Activated CD4-positive, CD25-positive, alpha-beta regulatory T cell (primary cell): ENCODE measurements around the gene CXCL14.

Source experiments
- DNase-seq, 4 experiments: peaks; one replicate each; lab custom pipeline; 2025; lab: John Stamatoyannopoulos, UW

The CXCL14 gene

DNA sequence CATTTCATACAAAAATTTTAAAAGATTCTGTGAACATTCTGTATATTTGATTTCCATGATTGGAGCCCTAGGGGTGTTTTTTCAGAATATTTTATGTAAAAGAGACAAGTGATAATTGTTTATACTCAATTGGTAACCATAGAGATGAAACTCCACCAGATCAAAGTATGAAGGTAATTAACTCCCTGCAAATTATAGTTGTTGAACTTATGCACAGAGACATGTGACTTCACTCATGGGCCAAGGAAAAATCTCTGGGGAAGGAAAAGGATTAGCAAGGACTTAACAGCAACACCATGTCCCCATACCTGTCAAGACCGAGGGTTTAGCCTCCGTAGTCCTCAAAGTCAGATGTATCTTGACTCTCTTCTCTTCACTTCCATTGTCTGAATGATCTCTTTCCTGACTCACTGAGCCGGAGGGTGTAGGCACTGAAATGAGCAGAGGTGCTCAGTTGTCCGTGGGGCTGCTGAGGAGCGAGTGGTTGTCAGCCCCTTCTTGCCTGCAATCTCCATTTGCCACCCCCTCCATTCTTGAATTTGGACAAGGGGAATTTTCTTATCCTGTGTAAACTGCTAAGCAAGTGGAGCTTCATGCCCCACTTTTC lies 17.5 kb upstream of the CXCL14 start:
- DNase-seq = no peak

GRCh38 chr5:135594416-135594960 lies 15.7 kb upstream of the CXCL14 start:
- no peak for DNase-seq

GRCh38 chr5:135593886-135594285 lies 15.1 kb upstream of the CXCL14 start:
- no peak for DNase-seq

DNA sequence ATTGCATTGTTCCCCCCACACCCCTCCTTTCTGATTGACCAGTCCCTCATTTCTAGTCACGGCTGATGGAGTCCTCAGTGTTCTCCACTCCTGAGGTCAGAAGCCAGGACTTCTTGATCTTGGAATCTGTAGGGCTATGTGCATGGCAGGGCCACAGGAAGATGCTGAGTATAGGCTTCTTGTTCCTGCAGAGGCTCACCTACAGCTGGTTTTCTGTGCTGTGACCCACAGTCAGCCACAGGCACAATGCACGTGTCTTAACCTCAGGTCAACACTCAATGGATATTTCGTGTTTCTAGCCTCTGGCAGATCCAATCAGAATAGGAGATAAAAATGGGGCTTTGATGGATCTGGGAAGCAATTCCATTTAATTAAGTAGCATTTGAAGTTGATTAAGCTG lies 14.3 kb upstream of the CXCL14 start:
- no peak for DNase-seq

DNA sequence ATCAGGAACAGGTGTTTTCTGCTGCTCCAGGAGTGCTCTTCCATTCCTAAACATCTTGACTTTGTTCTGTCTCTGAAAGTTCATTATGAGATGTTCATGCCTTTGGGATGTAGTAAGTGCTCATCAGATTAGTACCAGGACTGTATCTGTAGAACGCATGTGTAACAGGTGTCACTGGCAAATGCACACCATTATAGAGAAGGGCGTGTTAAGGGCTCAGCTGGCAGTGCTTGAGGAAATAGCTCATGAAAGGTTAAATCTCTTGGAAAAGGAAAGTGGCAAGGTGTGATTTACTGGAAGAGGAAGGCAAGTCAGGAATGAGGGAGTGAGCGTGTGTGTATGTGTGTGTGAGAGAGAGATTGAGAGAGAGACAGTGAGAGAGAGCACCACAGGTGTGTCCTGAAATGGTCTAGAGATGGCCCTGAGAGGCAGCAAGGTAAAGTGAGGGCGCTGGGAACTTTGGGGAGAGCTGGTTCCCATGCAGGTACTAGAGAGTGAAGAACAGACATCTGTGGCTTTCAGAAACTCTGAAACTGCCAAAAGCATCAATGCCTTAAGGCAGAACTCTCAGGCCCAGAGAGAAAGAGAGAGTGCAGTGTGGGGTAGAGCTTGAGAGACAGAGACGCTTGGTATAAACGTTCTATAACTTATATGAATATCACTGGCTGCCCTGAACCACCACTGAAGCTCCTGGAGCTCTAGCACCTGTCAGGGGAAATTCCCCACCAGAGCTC lies 13.7 kb upstream of the CXCL14 start:
- no peak for DNase-seq

DNA sequence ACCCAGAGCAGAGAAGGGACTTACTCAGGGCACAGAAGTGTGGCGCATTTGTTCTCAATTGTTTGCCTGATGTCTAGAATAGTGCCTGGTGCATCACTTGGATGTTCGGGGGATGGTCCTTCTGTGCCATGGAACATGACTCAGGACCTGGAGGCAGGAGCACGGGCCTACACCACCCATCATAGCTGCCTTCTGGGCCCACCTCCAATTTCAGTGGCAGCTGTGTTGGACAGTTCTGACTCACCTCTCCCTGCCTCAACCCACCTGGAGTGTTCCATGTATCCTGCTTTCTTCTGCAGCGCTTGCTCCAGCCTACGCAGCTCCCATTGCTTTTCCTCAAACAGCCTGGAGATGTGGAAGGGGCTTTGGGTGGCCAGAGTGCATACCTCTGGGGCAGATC lies 12.5 kb upstream of the CXCL14 start:
- no peak for DNase-seq

DNA sequence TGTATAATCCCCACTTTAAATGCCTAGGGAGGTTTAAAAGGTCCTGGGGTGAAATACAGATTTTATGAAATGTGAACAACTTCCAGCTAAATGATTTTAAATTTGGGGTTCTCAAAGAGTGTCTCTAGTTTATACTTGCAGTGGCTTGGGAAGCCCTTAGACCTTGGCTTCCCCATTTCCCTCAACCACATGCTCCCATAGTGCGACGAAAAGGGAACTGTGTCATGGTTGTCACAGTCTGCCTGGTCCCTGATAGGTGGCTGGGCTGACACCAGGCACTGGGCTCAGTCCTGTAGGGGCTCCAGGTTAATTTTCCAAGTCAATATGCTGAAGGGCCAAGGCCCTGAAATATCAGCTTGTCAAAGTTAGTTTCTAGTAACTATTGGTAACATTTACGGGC lies 10.4 kb upstream of the CXCL14 start:
- DNase-seq = no peak

- DNase-seq = no peak
Measured at GRCh38 chr5:135587721-135588663, 9.2 kb upstream of the CXCL14 start.

GRCh38 chr5:135584918-135585317 lies 6.1 kb upstream of the CXCL14 start:
- no peak for DNase-seq

GRCh38 chr5:135584276-135584675 lies 5.5 kb upstream of the CXCL14 start:
- no peak for DNase-seq

- DNase-seq = no peak
Measured at GRCh38 chr5:135582099-135582781, 3.4 kb upstream of the CXCL14 start.

DNA sequence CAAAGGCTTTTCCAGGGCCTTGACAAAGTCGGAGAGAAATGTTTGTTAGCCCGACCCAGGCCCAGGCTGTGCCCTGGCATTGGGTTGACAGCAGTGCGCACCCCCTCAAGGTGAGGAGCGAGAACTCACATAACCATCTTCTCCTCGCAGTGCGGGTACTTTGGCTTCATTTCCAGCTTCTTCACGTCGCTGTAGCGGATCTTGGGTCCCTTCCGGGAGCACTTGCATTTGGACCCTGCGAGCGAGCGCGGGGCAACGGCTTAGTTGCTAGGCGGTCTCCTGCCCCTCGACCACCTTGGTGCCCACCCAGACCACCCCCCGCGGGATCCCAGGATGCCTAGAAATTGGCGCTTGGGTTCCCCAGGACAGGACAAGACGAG lies 496 bp downstream of the CXCL14 start:
- DNase-seq = no peak

DNA sequence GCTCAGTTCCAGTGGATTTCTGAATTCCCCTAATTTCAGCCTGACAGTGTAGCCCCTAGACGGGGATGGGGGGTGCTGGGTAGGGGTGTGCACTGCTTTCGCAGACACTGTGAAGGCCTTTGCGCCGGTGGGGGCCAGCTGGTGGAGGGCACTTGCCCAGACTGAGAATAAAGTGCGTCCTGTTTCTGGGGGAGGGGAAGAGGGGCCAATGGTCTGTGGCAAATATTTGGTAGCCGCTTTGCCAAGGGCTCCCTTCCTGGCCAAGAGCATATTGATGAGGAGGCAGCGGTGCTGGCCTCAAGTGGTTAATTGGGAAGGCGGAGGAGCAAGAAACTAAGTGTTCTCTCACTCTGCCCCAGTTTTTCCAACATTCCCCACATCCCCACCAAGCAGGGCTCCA lies 1.4 kb downstream of the CXCL14 start:
- no peak for DNase-seq

DNA sequence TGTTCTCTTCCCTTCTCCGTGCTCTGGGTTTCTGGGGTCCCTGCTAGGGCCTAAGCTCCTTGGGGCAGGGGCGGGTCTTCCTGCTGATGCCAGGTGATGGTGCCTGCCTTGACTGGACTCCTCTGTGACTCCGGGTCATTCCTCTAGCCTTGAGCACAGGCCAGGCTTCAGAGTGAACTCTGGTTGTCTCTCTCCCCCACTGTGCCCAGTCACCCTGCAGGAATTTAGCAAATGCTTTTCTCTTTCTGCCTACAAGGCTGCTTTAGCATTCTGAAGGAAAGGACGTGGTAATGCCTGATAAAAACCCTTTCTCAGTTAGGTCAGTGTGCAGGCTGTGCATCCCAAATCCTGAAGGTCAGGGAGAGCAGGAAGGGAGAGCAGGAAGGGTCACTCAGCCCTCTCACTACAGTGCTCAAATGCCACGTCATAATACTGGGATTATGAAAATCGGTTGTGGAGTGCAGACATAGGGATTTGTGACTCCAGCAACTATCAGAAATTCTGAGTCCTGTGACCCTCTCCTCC lies 2.7 kb downstream of the CXCL14 start:
- DNase-seq = no peak

GRCh38 chr5:135574493-135574892 lies 4.3 kb downstream of the CXCL14 start:
- no peak for DNase-seq

DNA sequence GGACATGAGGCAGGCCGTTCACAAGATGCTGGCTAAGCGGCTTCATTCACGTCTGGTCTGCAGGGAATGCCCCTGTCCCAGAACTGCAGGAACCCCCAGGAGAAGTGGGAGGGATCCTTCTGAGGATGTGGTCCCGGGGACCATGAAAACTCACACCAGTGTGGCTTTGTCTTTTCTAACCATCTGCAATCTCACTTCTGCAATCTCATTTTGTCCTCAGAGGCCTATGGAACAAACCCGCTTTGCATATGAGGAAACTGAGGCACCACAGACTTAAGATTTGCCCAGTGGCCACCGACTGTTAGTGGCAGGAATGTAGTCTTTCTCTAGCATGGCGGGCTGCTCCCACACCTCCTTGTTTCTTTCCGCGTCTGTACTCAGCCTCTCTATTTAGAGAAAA lies 6.9 kb downstream of the CXCL14 start:
- no peak for DNase-seq

DNA sequence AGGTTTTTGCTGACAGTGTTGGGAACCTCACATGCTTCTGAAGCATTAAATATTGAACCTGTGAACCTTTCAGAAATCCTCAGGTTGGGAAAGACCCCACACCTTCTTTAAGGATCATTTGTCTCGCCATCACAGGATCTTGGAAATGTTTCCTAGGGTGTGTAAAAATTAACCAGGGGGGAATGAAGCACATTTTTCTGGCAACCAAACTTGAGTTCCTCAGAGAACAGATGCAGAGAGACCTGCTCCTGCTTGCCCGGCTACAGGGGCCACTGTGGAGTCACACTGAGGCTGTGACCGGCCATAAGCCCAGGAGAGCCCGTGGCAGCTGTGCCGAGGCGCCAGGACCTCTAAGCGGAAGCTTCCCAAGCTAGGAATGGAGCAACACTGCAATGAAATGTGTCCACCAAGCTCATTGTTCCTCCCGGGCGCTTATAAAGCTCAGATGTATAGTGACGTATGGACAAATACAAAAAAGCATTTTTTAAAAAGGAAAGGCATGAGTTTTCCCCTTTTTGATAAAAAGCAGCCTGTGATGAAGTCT lies 7.7 kb downstream of the CXCL14 start:
- DNase-seq = no peak

- no peak for DNase-seq
Measured at GRCh38 chr5:135570453-135570764, 8.4 kb downstream of the CXCL14 start.

DNA sequence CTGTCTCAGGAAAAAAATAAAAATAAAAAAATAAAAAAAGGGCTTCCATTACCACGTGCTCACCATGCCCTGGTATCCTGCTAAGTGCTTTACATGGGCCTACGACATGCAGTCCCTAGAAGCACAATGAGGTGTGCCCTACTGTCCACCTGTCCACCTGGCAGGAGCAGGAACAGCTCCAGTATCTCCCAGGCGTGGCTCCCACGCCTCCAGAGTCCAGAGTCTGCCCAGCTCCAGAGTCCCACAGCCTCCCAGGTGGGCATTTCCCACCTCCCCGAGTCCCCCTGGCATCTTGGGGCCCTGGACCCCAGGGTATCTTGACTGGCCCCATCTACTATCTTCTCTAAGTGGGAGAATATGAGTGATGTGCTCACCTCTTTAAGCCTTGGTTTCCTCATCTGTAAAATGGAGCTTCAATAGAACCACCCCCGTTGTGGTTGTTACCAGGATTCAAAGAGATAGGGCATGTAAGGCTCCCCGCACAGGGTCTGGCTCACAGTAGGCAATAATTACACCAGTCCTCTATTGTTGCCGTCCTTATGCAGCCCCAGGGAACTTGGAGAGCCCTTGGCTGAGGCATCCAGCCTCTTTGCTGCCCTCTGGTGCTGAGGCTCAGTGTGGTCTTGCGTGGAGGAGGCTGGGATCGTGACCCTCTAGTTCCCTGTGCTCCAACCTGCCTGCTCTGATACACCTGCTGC lies 8.9 kb downstream of the CXCL14 start:
- no peak for DNase-seq

GRCh38 chr5:135568923-135569360 lies 9.8 kb downstream of the CXCL14 start:
- no peak for DNase-seq

- DNase-seq = no peak
Measured at GRCh38 chr5:135568246-135568645, 10.5 kb downstream of the CXCL14 start.
